ENCODE measurements around the gene PPP2R2D. TPM values are rescaled to one million over a fixed set of nuclear protein-coding genes. Genes with fewer than 3 reads are reported as not detected.

The PPP2R2D gene
- total RNA-seq, 4 donors from 2014 or later: 23.9 to 48.6 (median 36.7) TPM

DNA sequence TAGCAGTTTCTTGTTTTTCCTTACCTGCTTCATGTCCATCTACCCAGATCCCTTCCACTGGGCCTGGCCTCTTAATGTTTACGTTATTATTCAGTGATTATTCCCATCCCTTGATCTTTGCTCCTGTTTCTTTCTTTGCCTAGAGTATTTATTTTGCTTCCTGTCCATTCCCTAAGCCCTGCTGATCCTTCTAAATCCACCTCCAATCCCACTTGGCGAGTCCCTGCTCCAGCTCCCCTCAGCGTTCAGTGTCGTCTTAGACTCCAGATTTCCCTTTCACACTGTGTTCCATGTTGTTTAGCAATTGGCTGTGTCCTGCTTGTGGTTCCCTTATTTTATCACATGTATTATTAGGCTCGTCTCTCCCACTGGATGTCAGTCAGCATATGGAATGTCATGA lies 7.3 kb downstream of the PPP2R2D start:
- no peak overlapping the region for H3K4me3 ChIP-seq (ENCODE audit: low read depth, poor library complexity, severe bottlenecking)
- 83 to 91% methylated on average over 5 of the region's 5 CpGs for WGBS, 2 donors
- TF ChIP-seq, protein P1, sequence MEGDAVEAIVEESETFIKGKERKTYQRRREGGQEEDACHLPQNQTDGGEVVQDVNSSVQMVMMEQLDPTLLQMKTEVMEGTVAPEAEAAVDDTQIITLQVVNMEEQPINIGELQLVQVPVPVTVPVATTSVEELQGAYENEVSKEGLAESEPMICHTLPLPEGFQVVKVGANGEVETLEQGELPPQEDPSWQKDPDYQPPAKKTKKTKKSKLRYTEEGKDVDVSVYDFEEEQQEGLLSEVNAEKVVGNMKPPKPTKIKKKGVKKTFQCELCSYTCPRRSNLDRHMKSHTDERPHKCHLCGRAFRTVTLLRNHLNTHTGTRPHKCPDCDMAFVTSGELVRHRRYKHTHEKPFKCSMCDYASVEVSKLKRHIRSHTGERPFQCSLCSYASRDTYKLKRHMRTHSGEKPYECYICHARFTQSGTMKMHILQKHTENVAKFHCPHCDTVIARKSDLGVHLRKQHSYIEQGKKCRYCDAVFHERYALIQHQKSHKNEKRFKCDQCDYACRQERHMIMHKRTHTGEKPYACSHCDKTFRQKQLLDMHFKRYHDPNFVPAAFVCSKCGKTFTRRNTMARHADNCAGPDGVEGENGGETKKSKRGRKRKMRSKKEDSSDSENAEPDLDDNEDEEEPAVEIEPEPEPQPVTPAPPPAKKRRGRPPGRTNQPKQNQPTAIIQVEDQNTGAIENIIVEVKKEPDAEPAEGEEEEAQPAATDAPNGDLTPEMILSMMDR (IDR thresholded peaks at IDR 0.05): no peak
- TF ChIP-seq POLR2A (IDR thresholded peaks at IDR 0.05): no peak
- intact Hi-C loops (cut with DNase I; ENCODE audit: low total_unique reads): loop anchor here (10.0 kb wide), 1 partner anchor 77 kb away; the partner anchor contains the start of gene BNIP3
- no peak for DNase-seq (ENCODE audit: low spot score in 2 of 2)

DNA sequence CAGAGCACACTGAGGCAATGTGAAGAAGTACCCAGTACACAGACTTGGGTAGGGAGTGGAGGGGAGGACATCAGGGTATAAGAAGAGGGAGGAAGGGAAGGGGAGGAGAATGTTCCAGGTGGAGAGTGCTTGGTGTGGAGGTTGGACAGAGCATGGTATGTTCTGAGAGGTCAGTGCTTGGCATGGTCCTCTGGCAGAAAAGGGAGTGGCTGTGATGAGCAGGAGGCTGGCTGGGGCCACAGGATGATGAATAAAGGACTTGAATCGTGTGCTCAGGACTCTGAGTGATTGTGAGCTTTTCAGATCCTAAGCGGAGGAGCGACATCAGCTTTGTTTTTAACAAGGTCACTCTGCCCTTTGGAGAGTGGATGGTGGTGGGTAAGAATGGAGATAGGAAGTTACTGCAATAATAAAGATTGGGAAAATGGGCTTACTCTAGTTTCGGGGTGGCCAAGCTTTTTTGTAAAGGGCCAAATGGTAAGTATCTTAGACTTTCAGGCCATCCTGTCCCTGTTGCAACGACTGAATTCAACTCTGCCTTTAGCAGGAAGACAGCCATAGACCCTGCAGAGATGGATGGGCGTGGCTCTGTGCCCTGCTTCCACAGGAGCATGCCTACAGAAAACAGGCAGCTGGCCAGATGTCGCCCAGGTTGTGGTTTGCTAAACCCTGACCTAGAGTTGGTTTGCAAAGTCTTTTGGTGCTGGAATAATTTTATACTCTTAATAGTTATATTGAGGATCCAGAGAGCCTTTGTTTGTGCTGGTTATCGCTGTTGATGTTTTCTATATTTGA lies 8.4 kb downstream of the PPP2R2D start:
- DNase-seq (ENCODE audit: low spot score in 2 of 2): no peak
- intact Hi-C loops (cut with DNase I; ENCODE audit: low total_unique reads): loop anchor here (10.0 kb wide), 1 partner anchor 76 kb away; the partner anchor contains the start of gene BNIP3
- TF ChIP-seq, protein P1 (IDR thresholded peaks at IDR 0.05): no peak
- TF ChIP-seq POLR2A (IDR thresholded peaks at IDR 0.05): no peak
- 69 to 78% methylated on average over 8 of the region's 8 CpGs for WGBS, 2 donors
- no peak overlapping the region for H3K4me3 ChIP-seq (ENCODE audit: low read depth, poor library complexity, severe bottlenecking)

DNA sequence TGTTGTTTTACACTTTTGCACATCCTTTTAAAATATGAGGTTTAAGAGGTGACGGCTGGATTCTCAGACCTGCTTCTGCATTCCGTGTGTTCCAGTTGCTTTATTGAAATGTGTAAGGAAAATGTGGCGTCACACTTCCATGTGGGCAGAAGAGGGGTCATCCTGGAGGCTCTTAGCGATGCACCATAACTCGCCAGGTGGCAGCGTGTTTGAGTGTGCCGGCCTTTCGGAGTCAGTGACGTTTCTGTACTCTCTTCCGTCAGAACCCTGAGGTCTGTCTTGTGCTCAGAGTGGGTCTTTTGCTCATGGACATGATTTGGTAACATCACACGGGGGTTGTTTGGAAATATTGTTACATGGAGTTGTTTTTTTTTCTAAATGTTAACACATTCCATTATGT lies 9.1 kb downstream of the PPP2R2D start:
- WGBS, 2 donors: 87 to 88% methylated on average over 11 of the region's 11 CpGs
- intact Hi-C loops (cut with DNase I; ENCODE audit: low total_unique reads): loop anchor here (10.0 kb wide), 1 partner anchor 75 kb away; the partner anchor contains the start of gene BNIP3
- TF ChIP-seq POLR2A (IDR thresholded peaks at IDR 0.05): no peak
- TF ChIP-seq, protein P1 (IDR thresholded peaks at IDR 0.05): no peak
- no peak overlapping the region for H3K4me3 ChIP-seq (ENCODE audit: low read depth, poor library complexity, severe bottlenecking)
- no peak for DNase-seq (ENCODE audit: low spot score in 2 of 2)

DNA sequence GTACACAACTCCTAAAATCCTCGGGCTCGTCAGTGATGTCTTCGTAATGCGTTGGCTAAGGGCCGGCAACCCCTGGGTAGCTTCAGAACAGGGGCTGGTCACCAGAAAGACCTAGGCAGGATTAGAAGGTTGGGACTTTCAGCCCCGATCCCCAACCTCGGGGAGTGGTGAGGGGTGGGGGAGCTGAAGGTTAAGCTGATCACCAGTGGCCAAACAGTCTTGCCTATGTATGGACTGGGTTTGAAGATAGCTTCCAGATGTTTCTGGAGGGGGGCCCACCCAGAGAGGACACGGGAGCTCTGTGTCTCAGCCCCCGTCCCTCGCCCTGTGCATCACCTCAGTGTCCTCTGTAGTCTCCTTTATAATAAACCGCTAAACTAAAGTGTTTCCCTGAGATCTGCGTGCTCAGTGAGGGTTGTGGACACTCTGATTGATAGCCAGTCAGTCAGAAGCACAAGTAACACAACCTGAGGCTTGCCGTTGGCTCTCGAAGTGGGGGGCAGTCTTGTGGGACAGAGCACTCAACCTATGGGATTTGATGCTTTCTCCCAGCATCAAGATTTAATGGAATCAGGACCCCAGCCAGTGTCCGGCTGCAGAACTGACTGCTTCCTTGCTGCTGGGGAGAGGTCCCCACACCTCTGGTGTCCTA lies 10.0 kb downstream of the PPP2R2D start:
- WGBS, 2 donors: 89 to 91% methylated on average over 15 of the region's 15 CpGs
- intact Hi-C loops (cut with DNase I; ENCODE audit: low total_unique reads): no loop called here
- DNase-seq (ENCODE audit: low spot score in 2 of 2): no peak
- TF ChIP-seq, protein P1 (IDR thresholded peaks at IDR 0.05): no peak
- TF ChIP-seq POLR2A (IDR thresholded peaks at IDR 0.05): no peak
- H3K4me3 ChIP-seq (ENCODE audit: low read depth, poor library complexity, severe bottlenecking): no peak overlapping the region

DNA sequence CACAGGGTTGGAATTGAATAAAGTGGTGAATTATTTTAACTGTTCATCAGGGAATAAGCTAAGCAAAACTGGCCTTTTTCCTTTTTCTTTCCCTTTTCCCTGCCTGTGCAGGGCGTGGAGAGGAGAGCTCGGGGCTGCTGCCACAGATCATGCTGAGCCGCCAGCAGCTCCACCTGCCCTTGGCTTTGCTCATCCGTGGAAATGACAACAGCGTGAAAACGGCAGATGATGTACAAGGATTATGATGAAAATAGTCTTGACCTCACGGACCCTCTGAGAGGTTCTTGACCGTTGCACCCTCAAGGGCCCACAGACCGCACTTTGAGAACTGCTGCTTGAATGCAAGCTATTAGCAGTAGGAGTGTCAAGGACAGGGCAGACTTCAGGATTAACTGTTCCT lies 10.6 kb downstream of the PPP2R2D start:
- 72 to 78% methylated on average over 9 of the region's 9 CpGs for WGBS, 2 donors
- TF ChIP-seq POLR2A (IDR thresholded peaks at IDR 0.05): no peak
- TF ChIP-seq, protein P1 (IDR thresholded peaks at IDR 0.05): no peak
- no peak for DNase-seq (ENCODE audit: low spot score in 2 of 2)
- intact Hi-C loops (cut with DNase I; ENCODE audit: low total_unique reads): no loop called here
- H3K4me3 ChIP-seq (ENCODE audit: low read depth, poor library complexity, severe bottlenecking): no peak overlapping the region

All from lower leg skin (tissue), 4 donors.